Measurements from ENCODE around the gene NT5DC4. TPM values are rescaled to one million over a fixed set of nuclear protein-coding genes. Genes with fewer than 3 reads are reported as not detected.
A peak's percentile ranks its signal among the peaks of the same experiment; 100 is the strongest.

NT5DC4 gene
- total RNA-seq, 1 experiment from 2014 or later, result not detected

DNA sequence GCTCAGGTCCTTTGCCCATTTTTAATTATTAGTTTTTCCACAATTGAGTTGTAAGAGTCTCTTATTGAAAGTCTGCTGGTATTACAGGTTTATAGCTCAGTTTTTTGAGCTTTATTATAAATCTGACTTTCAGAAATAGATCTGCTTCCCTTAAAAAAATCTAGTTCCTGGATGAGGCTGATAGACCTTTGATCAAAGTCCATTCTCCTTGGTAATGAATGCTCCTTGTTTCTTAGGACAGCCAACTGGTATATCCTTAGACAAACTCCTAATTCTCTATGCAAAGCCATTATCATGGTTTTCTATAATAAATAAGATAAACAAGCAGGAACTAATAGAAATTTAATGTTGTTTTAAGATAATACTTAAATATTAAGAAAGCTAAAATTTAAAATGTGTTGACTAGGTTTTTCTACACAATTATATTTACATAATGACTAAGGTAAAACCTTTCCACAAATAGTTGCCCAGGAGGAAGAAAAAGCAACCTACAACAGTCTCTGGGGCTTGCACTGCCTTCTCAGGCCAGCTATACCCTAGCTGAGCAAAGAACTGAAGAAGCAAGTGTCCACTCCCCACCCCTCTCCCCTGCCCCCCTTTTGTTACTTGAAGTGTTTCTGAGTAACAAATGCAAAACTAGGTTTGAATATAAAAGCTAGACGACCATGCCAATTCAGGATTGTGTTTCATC, 16.9 kb downstream of the NT5DC4 start:
- Histone ChIP-seq H3K9me3 (ENCODE audit: low read depth, low read length, poor library complexity, severe bottlenecking) (no peaks in the 10 kb centered on the region), H3K27me3 (replicated peaks; ENCODE audit: insufficient read depth, low read depth, low read length, poor library complexity) (no peaks in the 10 kb centered on the region), H3K4me1 (ENCODE audit: insufficient read depth, low read length, poor library complexity, severe bottlenecking) (no peaks in the 10 kb centered on the region), H3K36me3 (ENCODE audit: insufficient read depth, low read length, poor library complexity, severe bottlenecking) (peaks cover 58% of the 10 kb centered on the region), H3K27ac (ENCODE audit: low read depth, low read length, poor library complexity, severe bottlenecking) (no peak overlapping the region), H3K4me3 (ENCODE audit: low read depth, low read length, poor library complexity, severe bottlenecking) (no peak overlapping the region)
- intact Hi-C loops (cut with micrococcal nuclease; ENCODE audit: unreplicated experiment), result no loop called here
- DNase-seq (ENCODE audit: low spot score), result no peak
- BruUV-seq (replicated peaks), result no TSS peak
- TF ChIP-seq EZH2 (IDR thresholded peaks at IDR 0.05; ENCODE audit: borderline replicate concordance, low read depth, low read length, poor library complexity, severe bottlenecking) (no peak), CTCF (conservative IDR thresholded peaks at IDR 0.05; ENCODE audit: low read depth, low read length) (no peak)
- ChIA-PET CTCF (interaction anchor here (0.7 kb wide), 1 partner anchor 127 kb away, joined by 3 read pairs; no protein-coding TSS in a partner anchor), POLR2A (ENCODE audit: low non-redundant PET) (no interaction called here)

DNA sequence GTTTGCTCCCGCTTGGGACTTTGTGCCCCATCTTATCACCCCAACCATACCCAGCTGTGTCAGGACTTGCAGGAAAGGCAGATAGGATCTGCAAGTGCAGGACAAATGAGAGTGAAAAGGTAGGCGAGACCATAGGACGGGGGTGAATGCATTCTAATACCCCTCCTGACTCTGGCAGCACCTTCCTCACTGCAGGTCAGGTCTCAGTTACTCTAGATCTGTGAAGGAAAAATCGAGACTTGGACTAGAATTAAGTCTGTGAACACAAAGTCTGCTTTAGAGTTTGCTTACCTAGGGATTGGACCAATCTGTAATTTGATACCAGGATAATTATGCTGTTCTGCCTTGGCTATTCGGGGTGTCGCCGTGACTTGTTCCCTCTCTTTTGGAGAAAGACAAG, 19.7 kb downstream of the NT5DC4 start:
- POLR2A ChIA-PET (ENCODE audit: low non-redundant PET), result no interaction called here
- Histone ChIP-seq H3K4me1 (ENCODE audit: insufficient read depth, low read length, poor library complexity, severe bottlenecking) (no peaks in the 10 kb centered on the region), H3K27me3 (replicated peaks; ENCODE audit: insufficient read depth, low read depth, low read length, poor library complexity) (no peaks in the 10 kb centered on the region), H3K9me3 (ENCODE audit: low read depth, low read length, poor library complexity, severe bottlenecking) (no peaks in the 10 kb centered on the region), H3K4me3 (ENCODE audit: low read depth, low read length, poor library complexity, severe bottlenecking) (no peak overlapping the region), H3K36me3 (ENCODE audit: insufficient read depth, low read length, poor library complexity, severe bottlenecking) (peaks cover 84% of the 10 kb centered on the region), H3K27ac (ENCODE audit: low read depth, low read length, poor library complexity, severe bottlenecking) (no peak overlapping the region)
- no peak for DNase-seq (ENCODE audit: low spot score)
- intact Hi-C loops (cut with micrococcal nuclease; ENCODE audit: unreplicated experiment), result no loop called here
- no TSS peak for BruUV-seq (replicated peaks)
- CTCF ChIA-PET, result no interaction called here
- TF ChIP-seq EZH2 (IDR thresholded peaks at IDR 0.05; ENCODE audit: borderline replicate concordance, low read depth, low read length, poor library complexity, severe bottlenecking) (no peak), CTCF (conservative IDR thresholded peaks at IDR 0.05; ENCODE audit: low read depth, low read length) (no peak)

DNA sequence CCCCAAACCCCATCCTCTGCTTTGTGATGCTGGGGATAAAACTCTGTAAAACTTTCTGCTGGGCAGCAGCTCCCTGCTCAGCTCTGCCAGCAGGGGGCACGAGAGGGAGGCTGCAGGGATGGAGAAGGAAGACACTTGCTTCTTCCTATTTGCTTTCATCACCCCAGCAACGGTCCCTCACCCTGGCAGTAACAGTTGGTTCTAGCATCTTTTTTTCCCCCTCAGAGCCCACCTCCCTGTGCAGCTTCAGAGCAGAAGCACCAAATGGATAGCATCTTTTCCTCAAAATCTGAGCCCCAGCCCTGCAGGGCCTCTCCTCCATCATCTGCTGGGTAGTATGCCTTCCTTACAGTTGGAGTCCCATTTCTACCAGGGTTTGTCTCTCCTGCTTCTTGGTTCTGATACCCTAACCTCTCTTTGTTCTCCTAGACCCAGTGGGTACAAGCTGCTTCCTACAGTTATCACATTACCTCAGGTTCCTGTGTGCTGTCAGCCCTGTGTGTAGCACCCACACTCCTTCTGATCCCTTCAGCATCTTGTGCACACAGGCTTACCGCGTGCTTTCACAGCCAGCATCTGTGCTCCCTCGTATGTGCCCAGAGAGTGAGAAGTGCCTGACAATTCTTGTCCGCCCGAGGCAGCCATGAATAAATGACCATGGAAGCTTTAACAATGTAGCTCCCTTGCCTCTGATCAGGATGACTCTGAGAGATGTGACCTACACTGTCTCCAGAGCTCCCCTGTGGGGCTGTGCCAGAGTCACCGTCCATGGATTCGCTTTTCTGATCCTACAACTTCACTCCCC, 29.1 kb downstream of the NT5DC4 start:
- no TSS peak for BruUV-seq (replicated peaks)
- Histone ChIP-seq H3K4me1 (ENCODE audit: insufficient read depth, low read length, poor library complexity, severe bottlenecking) (no peaks in the 10 kb centered on the region), H3K27me3 (replicated peaks; ENCODE audit: insufficient read depth, low read depth, low read length, poor library complexity) (no peaks in the 10 kb centered on the region), H3K4me3 (ENCODE audit: low read depth, low read length, poor library complexity, severe bottlenecking) (no peak overlapping the region), H3K27ac (ENCODE audit: low read depth, low read length, poor library complexity, severe bottlenecking) (no peak overlapping the region), H3K9me3 (ENCODE audit: low read depth, low read length, poor library complexity, severe bottlenecking) (no peaks in the 10 kb centered on the region), H3K36me3 (ENCODE audit: insufficient read depth, low read length, poor library complexity, severe bottlenecking) (peaks cover 84% of the 10 kb centered on the region)
- ChIA-PET CTCF (interaction anchor here (0.5 to 3.7 kb wide), 5 partner anchors 135 to 210 kb away, joined by 3 to 39 read pairs (median 7); no protein-coding TSS in a partner anchor), POLR2A (ENCODE audit: low non-redundant PET) (no interaction called here)
- peak; percentile 80 for DNase-seq (ENCODE audit: low spot score)
- intact Hi-C loops (cut with micrococcal nuclease; ENCODE audit: unreplicated experiment), result loop anchor here (1.0 kb wide), 1 partner anchor 191 kb away; no protein-coding TSS in a partner anchor
- TF ChIP-seq EZH2 (IDR thresholded peaks at IDR 0.05; ENCODE audit: borderline replicate concordance, low read depth, low read length, poor library complexity, severe bottlenecking) (no peak), CTCF (conservative IDR thresholded peaks at IDR 0.05; ENCODE audit: low read depth, low read length) (peak; percentile 94)
